A204.1 (cell line): ENCODE data around the gene BBS1.
"Not testable (repeated sequence)": the region's sequence is repeated elsewhere in the genome, so short reads cannot be mapped to it uniquely, and the experiment has no call there.

Source experiments
- FAIRE-seq: peaks from 2 replicates; lab custom pipeline; 2012; peaks lifted over from hg19 to GRCh38; lab: Jason Lieb, UNC

BBS1 gene

GRCh38 chr11:66579017-66579606 is 68.7 kb downstream of the BBS1 start:
- no peak for FAIRE-seq

GRCh38 chr11:66580803-66581202 is 70.4 kb downstream of the BBS1 start:
- no peak for FAIRE-seq

- FAIRE-seq: no peak
Measured at GRCh38 chr11:66581261-66581660, 70.8 kb downstream of the BBS1 start.

- not testable (repeated sequence) for FAIRE-seq
Measured at GRCh38 chr11:66582565-66583147, 72.2 kb downstream of the BBS1 start.
